CD4-positive, CD25-positive, alpha-beta regulatory T cell (primary cell): ENCODE measurements around the gene UTP15. TPM values are rescaled to one million over a fixed set of nuclear protein-coding genes. Genes with fewer than 3 reads are reported as not detected.

Experiments used
- ATAC-seq, 2 donors: fragments of 150-1000 bp; cut with Tn5 transposase; one replicate each; pipeline ENCODE4 v1.10.0; 2021; ENCODE audit warnings: low read depth in 2 of 2, moderate number of reproducible peaks in 2 of 2, moderate library complexity in 1 of 2
- DNase-seq, 3 donors: peaks; one replicate each; pipeline versions ENCODE4 v3.0.0 to v3.0.0-alpha.2; 2012 to 2022; ENCODE audit warnings: mixed read lengths in 1 of 3
- H3K27ac ChIP-seq: one replicate; pipeline ENCODE4 v1.7.0; 2013; ENCODE audit warnings: mild to moderate bottlenecking, low read length; ENCODE audit not compliant: insufficient read depth, poor library complexity, severe bottlenecking
- H3K27me3 ChIP-seq: one replicate; pipeline ENCODE4 v1.7.0; 2013; ENCODE audit warnings: low read length; ENCODE audit not compliant: control insufficient read depth, insufficient read depth
- H3K36me3 ChIP-seq: one replicate; pipeline ENCODE4 v1.7.0; 2013; ENCODE audit warnings: mild to moderate bottlenecking, low read length, moderate library complexity; ENCODE audit not compliant: control insufficient read depth, insufficient read depth
- H3K4me1 ChIP-seq: 2 replicates; pipeline ENCODE4 v1.7.0; 2013; ENCODE audit warnings: mild to moderate bottlenecking, low read length; ENCODE audit not compliant: insufficient read depth, control insufficient read depth, poor library complexity, severe bottlenecking
- H3K4me3 ChIP-seq: one replicate; pipeline ENCODE4 v1.7.0; 2013; ENCODE audit warnings: low read depth, mild to moderate bottlenecking, low read length, moderate library complexity
- H3K9me3 ChIP-seq, 2 experiments: 1 replicate in 1 of 2; 2 replicates in 1 of 2; pipeline ENCODE4 v1.7.0; 2013; ENCODE audit warnings: low read length in 2 of 2, mild to moderate bottlenecking in 1 of 2, moderate library complexity in 1 of 2; ENCODE audit not compliant: control insufficient read depth in 2 of 2
- H3K27ac Mint-ChIP-seq, 3 donors: one replicate each; pipeline ENCODE4 v1.8.0; 2020 to 2022; ENCODE audit warnings: mild to moderate bottlenecking in 3 of 3, mixed read lengths in 3 of 3, moderate library complexity in 2 of 3
- H3K27me3 Mint-ChIP-seq: one replicate; pipeline ENCODE4 v1.8.0; 2022; ENCODE audit warnings: mild to moderate bottlenecking, mixed read lengths
- H3K36me3 Mint-ChIP-seq: one replicate; pipeline ENCODE4 v1.8.0; 2020; ENCODE audit warnings: mixed read lengths
- H3K4me1 Mint-ChIP-seq, 4 donors: one replicate each; pipeline ENCODE4 v1.8.0; 2020 to 2022; ENCODE audit warnings: mixed read lengths in 4 of 4, mild to moderate bottlenecking in 1 of 4
- H3K4me3 Mint-ChIP-seq, 4 donors: one replicate each; pipeline ENCODE4 v1.8.0; 2020 to 2022; ENCODE audit warnings: mild to moderate bottlenecking in 4 of 4, mixed read lengths in 4 of 4, moderate library complexity in 3 of 4
- H3K9me3 Mint-ChIP-seq, 7 donors: one replicate each; pipeline ENCODE4 v1.8.0; 2020 to 2022; ENCODE audit warnings: mixed read lengths in 7 of 7, mild to moderate bottlenecking in 3 of 7, moderate library complexity in 2 of 7
- polyA plus RNA-seq, 4 donors: library from polyadenylated mRNA; unstranded; fragments of 300-500 nt; fragmentation: Illumina TruSeq; gene quantifications; one replicate each; pipeline ENCODE4 v1.2.3, GENCODE V29; 2021
- total RNA-seq: library from RNA; stranded (reverse); gene quantifications from one replicate; pipeline ENCODE4 v1.2.3, GENCODE V29; 2022

UTP15 gene, protein sequence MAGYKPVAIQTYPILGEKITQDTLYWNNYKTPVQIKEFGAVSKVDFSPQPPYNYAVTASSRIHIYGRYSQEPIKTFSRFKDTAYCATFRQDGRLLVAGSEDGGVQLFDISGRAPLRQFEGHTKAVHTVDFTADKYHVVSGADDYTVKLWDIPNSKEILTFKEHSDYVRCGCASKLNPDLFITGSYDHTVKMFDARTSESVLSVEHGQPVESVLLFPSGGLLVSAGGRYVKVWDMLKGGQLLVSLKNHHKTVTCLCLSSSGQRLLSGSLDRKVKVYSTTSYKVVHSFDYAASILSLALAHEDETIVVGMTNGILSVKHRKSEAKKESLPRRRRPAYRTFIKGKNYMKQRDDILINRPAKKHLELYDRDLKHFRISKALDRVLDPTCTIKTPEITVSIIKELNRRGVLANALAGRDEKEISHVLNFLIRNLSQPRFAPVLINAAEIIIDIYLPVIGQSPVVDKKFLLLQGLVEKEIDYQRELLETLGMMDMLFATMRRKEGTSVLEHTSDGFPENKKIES
- total RNA-seq (32.9 TPM), polyA plus RNA-seq (10 to 100 TPM in 2 of 4 donors, 1 to 10 TPM in 2; 4.9 to 13.1 (median 9.0) TPM)

- ATAC-seq, result peak; percentile 96
- peaks cover 41 to 68% (median 58%) of the 10 kb centered on the region in 4 donors for H3K4me1 Mint-ChIP-seq
- peaks cover 4% of the 10 kb centered on the region for H3K27me3 Mint-ChIP-seq
- H3K9me3 Mint-ChIP-seq, result no peaks in the 10 kb centered on the region
- peak within 1 kb of the TSS; percentile 100 for H3K4me3 ChIP-seq
- peaks cover 8% of the 10 kb centered on the region for H3K36me3 Mint-ChIP-seq
- peak within 1 kb of the TSS; percentile 94 for H3K27ac ChIP-seq
- no peaks in the 10 kb centered on the region for H3K27me3 ChIP-seq
- no peaks in the 10 kb centered on the region for H3K9me3 ChIP-seq
- peak within 1 kb of the TSS; percentile 97 to 100 (median 99) for H3K4me3 Mint-ChIP-seq
- DNase-seq, result peak; percentile 98
- H3K27ac Mint-ChIP-seq, result peak within 1 kb of the TSS; percentile 97 to 100 (median 99)
- H3K36me3 ChIP-seq, result peaks cover 36% of the 10 kb centered on the region
- peaks cover 29% of the 10 kb centered on the region for H3K4me1 ChIP-seq
These were observed at the start of gene UTP15, which contains the start of gene ANKRA2 for GRCh38 chr5:73565139-73565968. TSS of gene UTP15 (plus strand) at chr5:73565743. CDS start at chr5:73567345, 1,602 bp downstream. TSS of gene ANKRA2 (minus strand) at chr5:73565639. CDS start at chr5:73562881, 2,758 bp downstream.

GRCh38 chr5:73519531-73520283 is 45.8 kb upstream of the UTP15 start:
- ATAC-seq (peak; percentile 98), DNase-seq (peak; percentile 51 to 90 (median 74))
- H3K27me3 Mint-ChIP-seq, result no peaks in the 10 kb centered on the region
- H3K4me1 ChIP-seq, result no peaks in the 10 kb centered on the region
- no peak overlapping the region for H3K27ac ChIP-seq
- peaks cover 0 to 7% (median 2%) of the 10 kb centered on the region in 4 donors for H3K4me1 Mint-ChIP-seq
- H3K27ac Mint-ChIP-seq, result peak overlapping the region in 1 of 3 donors; percentile 44
- no peak overlapping the region for H3K4me3 ChIP-seq
- H3K27me3 ChIP-seq, result no peaks in the 10 kb centered on the region
- no peaks in the 10 kb centered on the region for H3K36me3 Mint-ChIP-seq
- H3K4me3 Mint-ChIP-seq, result peak overlapping the region in 3 of 4 donors; percentile 17 to 28 (median 19)
- no peaks in the 10 kb centered on the region for H3K9me3 Mint-ChIP-seq
- no peaks in the 10 kb centered on the region for H3K9me3 ChIP-seq
- H3K36me3 ChIP-seq, result no peaks in the 10 kb centered on the region

GRCh38 chr5:73522989-73523388 is 42.6 kb upstream of the UTP15 start:
- H3K4me3 Mint-ChIP-seq, result no peak overlapping the region
- Histone ChIP-seq H3K9me3 (no peaks in the 10 kb centered on the region), H3K27me3 (no peaks in the 10 kb centered on the region), H3K4me3 (no peak overlapping the region), H3K36me3 (no peaks in the 10 kb centered on the region), H3K4me1 (no peaks in the 10 kb centered on the region), H3K27ac (no peak overlapping the region)
- no peak overlapping the region for H3K27ac Mint-ChIP-seq
- H3K9me3 Mint-ChIP-seq, result no peaks in the 10 kb centered on the region
- peaks cover 0 to 7% (median 2%) of the 10 kb centered on the region in 4 donors for H3K4me1 Mint-ChIP-seq
- peaks cover under 1% of the 10 kb centered on the region for H3K27me3 Mint-ChIP-seq
- ATAC-seq (no peak), DNase-seq (no peak)
- H3K36me3 Mint-ChIP-seq, result no peaks in the 10 kb centered on the region

DNA sequence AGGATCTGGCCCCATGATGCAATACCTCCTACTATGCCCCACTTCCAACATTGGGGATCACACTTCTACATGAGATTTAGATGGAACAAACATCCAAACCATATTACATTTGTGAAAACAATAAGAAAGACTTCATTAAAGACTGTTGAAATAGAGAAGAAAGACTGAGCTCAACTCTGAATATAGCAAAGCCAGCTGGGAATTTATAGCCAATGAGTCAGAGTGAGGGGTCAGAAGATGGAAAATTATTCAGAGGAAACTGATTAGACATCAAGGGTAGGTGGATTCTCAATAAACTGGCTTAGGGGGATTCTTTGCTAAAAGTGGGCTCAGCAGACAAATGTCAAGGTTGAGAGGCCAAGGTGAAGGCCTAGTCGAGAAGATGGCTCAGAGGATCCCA is 41.7 kb upstream of the UTP15 start:
- Histone ChIP-seq H3K27me3 (peaks cover 3% of the 10 kb centered on the region), H3K4me3 (no peak overlapping the region), H3K27ac (no peak overlapping the region), H3K4me1 (no peaks in the 10 kb centered on the region), H3K36me3 (no peaks in the 10 kb centered on the region), H3K9me3 (no peaks in the 10 kb centered on the region)
- Mint-ChIP-seq H3K4me3 (no peak overlapping the region), H3K4me1 (peaks cover 0 to 7% (median 2%) of the 10 kb centered on the region in 4 donors), H3K9me3 (no peaks in the 10 kb centered on the region), H3K27me3 (peaks cover 5% of the 10 kb centered on the region), H3K36me3 (no peaks in the 10 kb centered on the region), H3K27ac (no peak overlapping the region)
- no peak for ATAC-seq
- no peak for DNase-seq

DNA sequence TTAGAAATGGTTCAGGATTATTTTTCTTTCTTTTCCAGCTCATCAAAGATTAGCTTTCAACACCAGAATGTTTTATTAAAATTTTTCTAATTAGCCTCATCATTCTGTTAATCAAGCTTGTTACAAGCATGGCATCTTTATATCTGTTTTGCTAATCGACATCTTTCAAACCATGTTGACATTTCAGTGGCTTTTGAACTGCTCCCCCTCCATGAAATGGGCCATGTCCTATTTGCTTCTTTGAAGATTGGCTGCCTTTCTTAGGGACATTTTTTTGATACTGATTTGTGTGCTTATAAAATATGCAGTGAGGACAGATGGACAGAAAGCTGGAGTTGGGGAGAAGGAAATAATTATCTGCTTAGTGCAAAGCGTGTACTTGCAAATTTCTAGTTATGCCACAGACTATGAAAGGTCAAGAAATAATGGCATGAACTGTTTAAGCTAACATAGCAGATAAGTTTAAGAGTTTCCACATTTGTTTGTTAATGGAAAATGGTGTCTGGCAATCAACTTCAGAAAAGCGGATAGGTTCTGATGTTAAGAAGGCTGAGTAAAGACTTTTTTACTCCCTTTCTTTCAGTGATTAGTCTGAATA is 39.8 kb upstream of the UTP15 start:
- H3K36me3 Mint-ChIP-seq, result no peaks in the 10 kb centered on the region
- no peaks in the 10 kb centered on the region for H3K4me1 ChIP-seq
- no peak for ATAC-seq

GRCh38 chr5:73528248-73528647 is 37.3 kb upstream of the UTP15 start:
- no peaks in the 10 kb centered on the region for H3K9me3 ChIP-seq
- H3K9me3 Mint-ChIP-seq, result peaks cover 0 to 2% (median 0%) of the 10 kb centered on the region in 7 donors
- ATAC-seq, result no peak
- no peaks in the 10 kb centered on the region for H3K4me1 ChIP-seq
- H3K27me3 Mint-ChIP-seq, result peaks cover 31% of the 10 kb centered on the region
- peaks cover 8% of the 10 kb centered on the region for H3K27me3 ChIP-seq
- no peak overlapping the region for H3K27ac Mint-ChIP-seq
- H3K36me3 Mint-ChIP-seq, result no peaks in the 10 kb centered on the region
- DNase-seq, result no peak
- no peak overlapping the region for H3K27ac ChIP-seq
- no peak overlapping the region for H3K4me3 Mint-ChIP-seq
- no peak overlapping the region for H3K4me3 ChIP-seq
- H3K4me1 Mint-ChIP-seq, result peaks cover 0 to 4% (median 0%) of the 10 kb centered on the region in 4 donors
- no peaks in the 10 kb centered on the region for H3K36me3 ChIP-seq

More for the DNA sequence above, 39.8 kb upstream of the UTP15 start:
- Histone ChIP-seq H3K27me3 (peaks cover 7% of the 10 kb centered on the region), H3K4me3 (no peak overlapping the region), H3K27ac (no peak overlapping the region), H3K36me3 (no peaks in the 10 kb centered on the region), H3K9me3 (no peaks in the 10 kb centered on the region)
- Mint-ChIP-seq H3K9me3 (no peaks in the 10 kb centered on the region), H3K4me1 (no peaks in the 10 kb centered on the region), H3K27me3 (peaks cover 15% of the 10 kb centered on the region), H3K27ac (no peak overlapping the region), H3K4me3 (no peak overlapping the region)
- DNase-seq, result no peak

- no peak for DNase-seq
- Histone ChIP-seq H3K27ac (no peak overlapping the region), H3K4me3 (no peak overlapping the region), H3K9me3 (no peaks in the 10 kb centered on the region), H3K36me3 (no peaks in the 10 kb centered on the region), H3K27me3 (peaks cover 8% of the 10 kb centered on the region), H3K4me1 (no peaks in the 10 kb centered on the region)
- H3K36me3 Mint-ChIP-seq, result no peaks in the 10 kb centered on the region
- H3K4me3 Mint-ChIP-seq, result no peak overlapping the region
- peaks cover 0 to 4% (median 0%) of the 10 kb centered on the region in 4 donors for H3K4me1 Mint-ChIP-seq
- H3K27ac Mint-ChIP-seq, result no peak overlapping the region
- ATAC-seq, result no peak
- peaks cover 0 to 2% (median 0%) of the 10 kb centered on the region in 7 donors for H3K9me3 Mint-ChIP-seq
- H3K27me3 Mint-ChIP-seq, result peaks cover 39% of the 10 kb centered on the region
These were observed 36.5 kb upstream of the UTP15 start for GRCh38 chr5:73529081-73529480.
